ENCODE data around the gene VWA1. TPM values are rescaled to one million over a fixed set of nuclear protein-coding genes. Genes with fewer than 3 reads are reported as not detected.
A peak's percentile ranks its signal among the peaks of the same experiment; 100 is the strongest.

Gene VWA1
- total and polyA plus RNA-seq, 10 of the 15 experiments (the other 5 are each of a cell fraction or from before 2014, with no cell fraction given), result 0.02 to 1.7 (median 0.32) TPM; not detected in 2

GRCh38 chr1:1435911-1436629 is 580 bp downstream of the VWA1 start (continued):
- TF ChIP-seq, protein P1, sequence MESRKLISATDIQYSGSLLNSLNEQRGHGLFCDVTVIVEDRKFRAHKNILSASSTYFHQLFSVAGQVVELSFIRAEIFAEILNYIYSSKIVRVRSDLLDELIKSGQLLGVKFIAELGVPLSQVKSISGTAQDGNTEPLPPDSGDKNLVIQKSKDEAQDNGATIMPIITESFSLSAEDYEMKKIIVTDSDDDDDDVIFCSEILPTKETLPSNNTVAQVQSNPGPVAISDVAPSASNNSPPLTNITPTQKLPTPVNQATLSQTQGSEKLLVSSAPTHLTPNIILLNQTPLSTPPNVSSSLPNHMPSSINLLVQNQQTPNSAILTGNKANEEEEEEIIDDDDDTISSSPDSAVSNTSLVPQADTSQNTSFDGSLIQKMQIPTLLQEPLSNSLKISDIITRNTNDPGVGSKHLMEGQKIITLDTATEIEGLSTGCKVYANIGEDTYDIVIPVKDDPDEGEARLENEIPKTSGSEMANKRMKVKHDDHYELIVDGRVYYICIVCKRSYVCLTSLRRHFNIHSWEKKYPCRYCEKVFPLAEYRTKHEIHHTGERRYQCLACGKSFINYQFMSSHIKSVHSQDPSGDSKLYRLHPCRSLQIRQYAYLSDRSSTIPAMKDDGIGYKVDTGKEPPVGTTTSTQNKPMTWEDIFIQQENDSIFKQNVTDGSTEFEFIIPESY (IDR thresholded peaks at IDR 0.05), result no peak
- TF ChIP-seq DPF2 (IDR thresholded peaks at IDR 0.05) (no peak), PAX8 (IDR thresholded peaks at IDR 0.05) (no peak), ESRRA (IDR thresholded peaks at IDR 0.05; ENCODE audit: low read length) (no peak), CHD4 (IDR thresholded peaks at IDR 0.05) (no peak)

DNA sequence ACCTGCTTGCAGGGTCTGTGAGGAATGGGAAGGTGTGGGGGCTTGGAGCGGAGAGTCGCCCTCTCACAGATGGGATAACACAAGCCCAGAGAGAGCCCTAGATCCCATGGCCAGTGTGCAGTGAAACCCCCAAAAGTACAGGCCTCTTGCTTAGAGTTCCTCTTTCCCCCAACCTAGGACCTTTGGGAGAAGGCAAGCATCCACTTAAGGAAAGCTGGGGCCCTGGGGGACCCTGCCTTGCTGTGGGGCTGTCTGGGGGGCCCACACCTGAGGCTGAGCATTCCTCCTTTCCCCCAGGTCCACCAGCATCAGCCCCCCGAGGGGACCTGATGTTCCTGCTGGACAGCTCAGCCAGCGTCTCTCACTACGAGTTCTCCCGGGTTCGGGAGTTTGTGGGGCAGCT is 1.1 kb downstream of the VWA1 start:
- Histone ChIP-seq H3K27ac (ENCODE audit: control insufficient read depth, insufficient read depth) (no peak overlapping the region), H3K27me3 (replicated peaks in 1 of 2; ENCODE audit: control insufficient read depth in 2 of 2, insufficient read depth in 2 of 2, low read length in 1 of 2) (peaks cover 0 to 11% of the 10 kb centered on the region in 2 experiments; a peak in 3 of 4 replicates), H4K20me1 (ENCODE audit: control insufficient read depth, insufficient read depth) (no peaks in the 10 kb centered on the region), H3K9me3 (replicated peaks; ENCODE audit: control insufficient read depth, insufficient read depth, low read length) (no peaks in the 10 kb centered on the region), H3K4me2 (ENCODE audit: control insufficient read depth, insufficient read depth) (no peak overlapping the region), H3K4me1 (ENCODE audit: control insufficient read depth, insufficient read depth, low read length) (peaks cover 26% of the 10 kb centered on the region), H3K9ac (ENCODE audit: control insufficient read depth, insufficient read depth, low read length) (no peak overlapping the region), H3K4me3 (no peak overlapping the region), H2AFZ (ENCODE audit: control insufficient read depth, low read depth, low read length) (no peak overlapping the region), H3K36me3 (ENCODE audit: control insufficient read depth in 2 of 2, insufficient read depth in 2 of 2, low read length in 1 of 2) (no peaks in the 10 kb centered on the region), H3K79me2 (ENCODE audit: control insufficient read depth, insufficient read depth, low read length) (no peaks in the 10 kb centered on the region)
- CTCF ChIA-PET, result interaction anchor here (0.6 to 2.3 kb wide), 4 partner anchors 34 to 65 kb away, joined by 3 to 15 read pairs (median 7); partner anchors contain the start of gene AURKAIP1
- WGBS (ENCODE audit: insufficient coverage, insufficient replicate concordance, low lambda C conversion rate, missing lambda C conversion rate), result 77% methylated on average over 7 of the region's 7 CpGs
- DNase-seq (ENCODE audit: low read depth, low spot score) (no peak), FAIRE-seq (no peak), ATAC-seq (no peak)
- in situ Hi-C loops (cut with MboI) (no loop called here), intact Hi-C loops (cut with micrococcal nuclease; ENCODE audit: unreplicated experiment) (no loop called here)
- no TSS peak for BruUV-seq (replicated peaks)
- RAD21 ChIA-PET (ENCODE audit: unreplicated experiment), result interaction anchor here (1.1 to 2.0 kb wide), 2 partner anchors 29 to 68 kb away, joined by 4 to 8 read pairs; partner anchors contain the start of gene MRPL20
- SMC1A ChIA-PET (ENCODE audit: uncharacterized antibody, unreplicated experiment), result no interaction called here
- TF ChIP-seq ZNF24 (IDR thresholded peaks at IDR 0.05) (no peak), SUPT20H (IDR thresholded peaks at IDR 0.05; ENCODE audit: borderline replicate concordance, control insufficient read depth, low read depth, low read length) (no peak), SPI1 (IDR thresholded peaks at IDR 0.05; ENCODE audit: borderline replicate concordance, insufficient read depth, low read depth, low read length) (peak; percentile 13; the same call in 1 of the 2 replicates), SMAD5 (IDR thresholded peaks at IDR 0.05; ENCODE audit: low read depth) (no peak)
- TF ChIP-seq, protein P2, sequence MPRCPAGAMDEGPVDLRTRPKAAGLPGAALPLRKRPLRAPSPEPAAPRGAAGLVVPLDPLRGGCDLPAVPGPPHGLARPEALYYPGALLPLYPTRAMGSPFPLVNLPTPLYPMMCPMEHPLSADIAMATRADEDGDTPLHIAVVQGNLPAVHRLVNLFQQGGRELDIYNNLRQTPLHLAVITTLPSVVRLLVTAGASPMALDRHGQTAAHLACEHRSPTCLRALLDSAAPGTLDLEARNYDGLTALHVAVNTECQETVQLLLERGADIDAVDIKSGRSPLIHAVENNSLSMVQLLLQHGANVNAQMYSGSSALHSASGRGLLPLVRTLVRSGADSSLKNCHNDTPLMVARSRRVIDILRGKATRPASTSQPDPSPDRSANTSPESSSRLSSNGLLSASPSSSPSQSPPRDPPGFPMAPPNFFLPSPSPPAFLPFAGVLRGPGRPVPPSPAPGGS (IDR thresholded peaks at IDR 0.05; ENCODE audit: borderline replicate concordance, insufficient read depth, low read depth, low read length, poor library complexity, severe bottlenecking), result no peak
- POLR2A ChIA-PET, result interaction anchor here (0.7 to 1.7 kb wide), 5 partner anchors 13 to 460 kb away, joined by 3 to 10 read pairs (median 4); no protein-coding TSS in a partner anchor
